Measurements from ENCODE around the gene NEK2.
"Not testable (repeated sequence)": the region's sequence is repeated elsewhere in the genome, so short reads cannot be mapped to it uniquely, and the experiment has no call there.

Gene NEK2

GRCh38 chr1:211675230-211676105 is at the start of gene NEK2:
Gene NEK2, minus strand, starts transcription at chr1:211675621. Its CDS starts 142 bp downstream, at chr1:211675479.
- peak; percentile 74 to 78 for DNase-seq

- DNase-seq: no peak
Observed at GRCh38 chr1:211724687-211725196, 49.3 kb upstream of the NEK2 start.

GRCh38 chr1:211723273-211723672 is 47.9 kb upstream of the NEK2 start:
- DNase-seq: no peak

GRCh38 chr1:211722277-211723175 is 47.1 kb upstream of the NEK2 start:
- DNase-seq: no peak

- not testable (repeated sequence) for DNase-seq
Observed at GRCh38 chr1:211716555-211716954, 41.1 kb upstream of the NEK2 start.

- DNase-seq: no peak
Observed at GRCh38 chr1:211715971-211716370, 40.5 kb upstream of the NEK2 start.

DNA sequence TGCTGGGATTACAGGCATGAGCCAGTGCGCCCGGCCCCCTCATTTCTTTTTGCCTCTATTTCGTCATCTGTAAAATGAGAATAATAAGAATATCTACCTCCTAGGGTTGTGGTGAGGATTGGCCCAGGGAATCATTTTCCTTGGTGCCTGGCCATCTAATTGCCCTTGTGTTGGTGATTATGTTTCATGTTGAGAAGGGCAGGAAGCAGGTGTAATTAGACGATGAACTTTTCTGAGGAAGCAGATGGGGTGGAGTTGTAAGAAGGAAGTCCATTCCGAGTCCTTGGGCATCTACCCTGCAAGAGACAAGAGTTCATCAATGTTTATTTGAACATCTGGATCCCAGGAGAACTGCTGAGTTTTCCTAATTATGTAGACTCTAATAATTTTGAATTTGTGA is 38.7 kb upstream of the NEK2 start:
- no peak for DNase-seq

GRCh38 chr1:211713231-211713630 is 37.8 kb upstream of the NEK2 start:
- no peak for DNase-seq

GRCh38 chr1:211711315-211711705 is 35.9 kb upstream of the NEK2 start:
- no peak for DNase-seq

DNA sequence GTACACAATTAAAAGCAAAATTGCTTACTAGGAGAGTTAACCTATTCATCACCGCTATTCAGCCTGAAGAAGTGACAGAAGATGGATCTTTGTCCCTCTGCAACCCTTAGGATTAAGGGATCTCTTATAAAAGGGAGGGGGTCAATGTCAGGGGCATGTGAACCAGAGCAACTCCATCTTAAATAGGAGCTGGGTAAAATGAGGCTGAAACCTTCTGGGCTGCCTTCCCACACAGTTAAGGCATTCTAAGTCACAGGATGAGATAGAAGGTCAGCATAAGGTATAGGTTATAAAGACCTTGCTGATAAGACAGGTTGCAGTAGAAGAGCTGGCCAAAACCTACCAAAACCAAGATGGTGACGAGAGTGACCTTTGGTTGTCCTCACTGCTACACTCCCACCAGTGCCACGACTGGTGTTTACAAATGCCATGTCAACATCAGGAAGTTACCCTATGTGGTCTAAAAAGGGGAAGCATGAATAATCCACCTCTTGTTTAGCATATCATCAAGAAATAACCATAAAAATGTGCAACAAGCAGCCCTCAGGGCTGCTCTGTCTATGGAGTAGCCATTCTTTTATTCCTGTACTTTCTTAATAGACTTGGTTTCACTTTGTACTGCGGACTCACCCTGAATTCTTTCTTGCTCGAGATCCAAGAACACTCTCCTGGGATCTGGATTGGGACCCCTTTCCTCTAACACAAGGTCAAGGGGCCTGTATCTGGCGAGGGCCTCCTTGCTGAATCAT is 35.3 kb upstream of the NEK2 start:
- no peak for DNase-seq

GRCh38 chr1:211708926-211709325 is 33.5 kb upstream of the NEK2 start:
- no peak for DNase-seq

- DNase-seq: no peak
Observed at GRCh38 chr1:211708006-211708405, 32.6 kb upstream of the NEK2 start.

DNA sequence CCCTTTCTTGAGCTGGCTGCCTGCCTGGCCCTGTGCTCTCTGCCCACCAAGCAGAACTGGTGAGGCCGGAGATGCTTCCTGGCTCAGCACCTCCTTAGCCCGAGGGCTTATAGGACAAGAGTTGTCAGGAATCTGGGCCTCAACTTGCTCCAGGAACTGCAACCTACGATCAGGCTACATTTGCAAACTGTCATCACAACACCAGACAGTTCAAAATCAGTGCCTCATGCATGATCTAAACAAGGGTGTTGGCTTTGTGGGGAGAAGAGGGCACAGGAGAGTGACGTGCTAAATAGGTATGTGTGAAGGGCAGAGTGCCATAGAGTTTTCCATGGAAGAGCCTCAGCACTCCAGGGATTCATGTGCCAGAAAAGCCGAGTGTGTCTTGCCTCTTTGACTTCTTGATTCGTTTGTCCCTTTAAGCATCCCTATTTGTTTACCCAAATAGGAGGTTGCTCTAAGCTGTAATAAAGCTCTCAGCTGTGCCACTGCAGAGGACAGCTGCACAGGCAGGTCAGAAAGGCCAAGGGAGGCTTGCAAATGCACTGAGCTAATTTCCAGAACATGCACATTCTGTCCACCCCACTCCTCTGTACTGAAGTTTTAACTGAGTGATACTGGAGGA is 30.2 kb upstream of the NEK2 start:
- DNase-seq: no peak

- DNase-seq: no peak
Observed at GRCh38 chr1:211704543-211704942, 29.1 kb upstream of the NEK2 start.

DNA sequence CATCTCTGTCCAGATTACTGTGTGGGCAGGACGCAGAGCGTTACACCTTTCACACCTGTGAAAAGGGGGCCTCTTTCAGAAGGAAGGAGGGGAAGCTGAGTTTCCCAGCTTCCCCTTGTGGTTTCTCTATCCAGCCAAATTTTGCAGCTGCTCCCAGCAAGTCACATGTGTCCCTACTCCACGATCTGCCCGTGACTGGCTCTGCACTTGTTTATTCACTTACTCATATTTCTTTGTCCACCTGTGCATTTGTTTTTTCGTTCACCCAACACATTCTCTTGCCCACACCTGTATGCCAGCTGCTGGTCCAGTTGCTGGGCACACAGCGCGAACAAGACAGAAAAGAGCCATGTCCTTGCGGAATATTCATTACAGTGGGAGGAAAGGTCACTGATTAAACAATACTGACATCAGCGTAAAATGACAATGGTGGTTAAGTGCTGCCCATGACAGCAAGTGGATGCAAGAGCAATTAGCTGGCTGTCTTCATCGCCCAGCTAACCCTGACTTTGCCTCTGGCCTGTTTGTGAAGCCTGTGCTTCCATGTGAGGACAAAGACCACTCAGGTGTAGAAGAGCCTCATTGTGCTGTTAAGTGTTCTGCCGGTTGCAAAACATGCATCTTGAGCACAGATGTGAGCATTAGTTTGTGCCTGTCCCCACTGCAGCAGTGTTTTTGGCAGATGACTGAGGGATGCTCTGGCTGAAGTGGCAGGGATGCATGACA is 28.6 kb upstream of the NEK2 start:
- DNase-seq: no peak

GRCh38 chr1:211701733-211702132 is 26.3 kb upstream of the NEK2 start:
- DNase-seq: no peak

GRCh38 chr1:211699059-211699458 is 23.6 kb upstream of the NEK2 start:
- no peak for DNase-seq

GRCh38 chr1:211698161-211699026 is 23.0 kb upstream of the NEK2 start:
- DNase-seq: peak; percentile 89 to 92

DNA sequence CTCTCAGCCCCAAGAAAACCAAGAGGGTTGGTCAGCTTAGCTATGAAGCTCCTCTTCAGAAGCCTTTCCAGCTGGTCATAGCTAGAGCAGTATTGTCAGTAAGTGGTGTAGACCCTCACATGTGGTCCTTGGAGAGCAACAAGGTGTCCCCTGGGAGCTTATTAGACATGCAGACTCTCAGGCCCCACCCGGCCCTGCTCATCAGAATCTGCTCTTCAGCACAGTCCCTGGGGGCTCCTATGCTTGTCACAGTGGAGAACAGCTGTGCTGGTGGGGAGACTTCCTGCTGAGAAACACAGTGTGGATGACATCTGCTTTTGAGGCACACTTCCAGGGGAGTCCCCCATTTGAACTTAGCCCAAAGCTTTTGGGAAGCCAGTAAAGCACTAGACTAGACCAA is 21.9 kb upstream of the NEK2 start:
- DNase-seq: no peak

GRCh38 chr1:211695135-211695816 is 19.9 kb upstream of the NEK2 start:
- no peak for DNase-seq

Data from stimulated activated CD4-positive, alpha-beta T cell treated with anti-CD3 and anti-CD28 coated beads, Interleukin-2, amount 100 ng/mL, for 48 hours (primary cell).